HG03378 (cell line): Measurements from ENCODE around the gene GP1BA.

Experiments used
- ATAC-seq: cut with Tn5 transposase; IDR thresholded peaks from one replicate; pipeline ENCODE4 v1.9.1; 2021; ENCODE audit warnings: mild to moderate bottlenecking, moderate library complexity; ENCODE audit not compliant: unreplicated experiment

The GP1BA gene

DNA sequence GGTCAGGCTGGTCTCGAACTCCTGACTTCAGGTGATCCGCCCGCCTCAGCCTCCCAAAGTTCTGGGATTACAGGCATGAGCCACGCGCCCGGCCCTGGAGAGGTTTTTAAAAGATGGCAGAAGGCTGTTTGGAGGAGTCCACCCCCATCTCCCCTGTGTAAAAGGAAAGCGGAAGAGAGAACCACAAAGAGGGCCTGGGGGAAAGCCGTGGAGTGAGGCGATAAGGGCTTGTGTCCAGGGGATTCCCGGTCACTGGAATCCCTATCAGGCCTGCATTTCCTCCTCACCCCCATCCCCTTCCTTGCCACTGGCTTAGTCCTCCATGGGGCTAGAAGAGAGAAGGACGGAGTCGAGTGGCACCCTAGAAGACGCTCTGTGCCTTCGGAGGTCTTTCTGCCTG lies at the start of gene GP1BA:
Gene GP1BA (plus strand): TSS at position 315 of the 400 bp plus-strand sequence. CDS start 328 bp downstream, outside the sequence.
- ATAC-seq, result no peak

- ATAC-seq, result no peak
These were observed 47.6 kb upstream of the GP1BA start for GRCh38 chr17:4884489-4884888.

DNA sequence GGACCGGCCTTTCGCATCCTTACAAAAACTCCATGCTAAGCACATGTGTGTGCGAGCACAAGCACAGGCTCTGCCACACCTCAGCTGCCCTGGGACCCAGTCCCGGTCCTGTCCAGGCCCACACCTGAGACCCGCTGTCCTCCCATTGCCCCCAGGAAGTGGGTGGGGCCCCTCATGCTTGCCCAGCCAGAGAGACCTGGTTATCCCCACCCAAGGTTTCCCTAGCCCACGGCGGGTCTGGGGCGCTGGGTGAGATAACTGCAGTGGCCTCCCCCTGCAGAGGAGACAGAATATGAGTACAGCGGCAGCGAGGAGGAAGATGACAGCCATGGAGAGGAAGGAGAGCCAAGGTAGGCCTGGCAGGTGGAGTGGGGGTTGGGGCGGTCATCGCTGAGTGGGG lies 45.2 kb upstream of the GP1BA start:
- ATAC-seq, result no peak

- no peak for ATAC-seq
These were observed 44.5 kb upstream of the GP1BA start for GRCh38 chr17:4887581-4887980.

- no peak for ATAC-seq
These were observed 40.4 kb upstream of the GP1BA start for GRCh38 chr17:4891411-4892410.

DNA sequence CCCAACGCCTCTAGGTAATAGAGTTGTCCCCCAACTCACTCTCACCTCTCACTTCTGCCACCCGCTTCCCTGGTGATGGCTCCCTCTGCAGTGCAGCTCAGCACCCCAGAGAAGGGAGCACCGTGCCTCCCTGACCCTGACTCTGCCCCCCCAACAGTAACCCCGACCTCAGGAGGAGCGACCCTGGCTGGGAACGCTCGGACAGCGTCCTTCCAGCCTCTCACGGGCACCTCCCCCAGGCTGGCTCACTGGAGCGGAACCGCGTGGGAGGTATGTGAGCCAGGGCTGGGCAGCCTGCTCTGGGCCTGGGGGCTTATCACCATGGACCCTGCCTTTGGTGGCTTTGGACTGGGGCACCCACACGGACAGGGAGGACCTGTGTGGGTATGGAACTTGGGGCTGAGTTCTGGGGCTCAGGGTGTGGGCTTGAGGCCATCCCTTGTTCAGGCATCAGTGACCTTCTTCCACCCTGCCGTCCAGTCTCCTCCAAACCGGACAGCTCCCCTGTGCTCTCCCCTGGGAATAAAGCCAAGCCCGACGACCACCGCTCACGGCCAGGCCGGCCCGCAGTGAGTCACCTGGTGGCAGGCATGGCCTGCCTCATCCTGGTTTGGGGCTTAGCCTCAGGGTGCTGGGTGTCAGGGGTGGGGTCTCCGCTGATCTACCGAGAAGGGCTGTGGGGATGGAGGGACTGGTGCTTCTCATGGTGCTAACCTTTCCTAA lies 39.4 kb upstream of the GP1BA start:
- ATAC-seq, result no peak

DNA sequence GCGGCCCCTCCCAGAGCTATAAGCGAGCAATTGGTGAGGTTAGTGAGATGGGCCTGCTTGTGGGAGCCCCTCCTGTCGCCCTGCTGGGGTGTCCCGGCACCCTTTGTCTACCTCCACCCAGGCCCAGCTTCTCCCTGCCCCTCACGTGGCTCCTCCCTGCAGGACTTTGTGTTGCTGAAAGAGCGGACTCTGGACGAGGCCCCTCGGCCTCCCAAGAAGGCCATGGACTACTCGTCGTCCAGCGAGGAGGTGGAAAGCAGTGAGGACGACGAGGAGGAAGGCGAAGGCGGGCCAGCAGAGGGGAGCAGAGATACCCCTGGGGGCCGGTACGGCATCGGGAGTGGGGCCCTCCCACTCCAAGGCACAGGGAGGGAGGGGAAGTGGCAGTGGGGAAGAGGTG lies 38.8 kb upstream of the GP1BA start:
- no peak for ATAC-seq

DNA sequence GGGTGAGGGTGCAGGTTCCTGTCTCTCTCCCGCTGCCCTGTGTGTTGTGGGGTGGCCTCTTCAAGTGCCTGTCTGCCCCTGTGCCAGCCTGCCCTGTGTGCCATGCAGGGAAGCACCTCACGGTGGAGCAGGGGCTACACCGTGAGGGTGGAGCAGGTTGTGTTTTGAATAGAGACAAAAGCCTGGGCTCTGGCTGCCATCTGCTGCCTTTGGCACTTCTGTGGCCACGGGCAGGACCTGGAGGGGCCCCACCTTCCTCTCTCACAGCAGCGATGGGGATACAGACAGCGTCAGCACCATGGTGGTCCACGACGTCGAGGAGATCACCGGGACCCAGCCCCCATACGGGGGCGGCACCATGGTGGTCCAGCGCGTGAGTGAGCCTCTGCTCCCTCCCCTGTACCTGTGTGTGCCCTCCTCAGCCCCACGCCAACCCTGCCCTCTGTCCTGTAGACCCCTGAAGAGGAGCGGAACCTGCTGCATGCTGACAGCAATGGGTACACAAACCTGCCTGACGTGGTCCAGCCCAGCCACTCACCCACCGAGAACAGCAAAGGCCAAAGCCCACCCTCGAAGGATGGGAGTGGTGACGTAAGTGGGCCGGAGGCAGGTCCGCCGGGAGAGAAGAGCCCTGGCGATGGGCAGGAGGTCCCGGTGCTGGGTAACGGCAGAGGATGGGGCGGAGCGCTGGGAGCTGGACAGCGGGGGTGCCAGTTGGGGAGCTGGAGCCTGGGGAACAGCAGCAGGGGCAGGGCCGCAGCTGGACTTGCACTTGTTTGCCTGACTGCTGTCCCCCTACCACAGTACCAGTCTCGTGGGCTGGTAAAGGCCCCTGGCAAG lies 38.1 kb upstream of the GP1BA start:
- ATAC-seq, result no peak

DNA sequence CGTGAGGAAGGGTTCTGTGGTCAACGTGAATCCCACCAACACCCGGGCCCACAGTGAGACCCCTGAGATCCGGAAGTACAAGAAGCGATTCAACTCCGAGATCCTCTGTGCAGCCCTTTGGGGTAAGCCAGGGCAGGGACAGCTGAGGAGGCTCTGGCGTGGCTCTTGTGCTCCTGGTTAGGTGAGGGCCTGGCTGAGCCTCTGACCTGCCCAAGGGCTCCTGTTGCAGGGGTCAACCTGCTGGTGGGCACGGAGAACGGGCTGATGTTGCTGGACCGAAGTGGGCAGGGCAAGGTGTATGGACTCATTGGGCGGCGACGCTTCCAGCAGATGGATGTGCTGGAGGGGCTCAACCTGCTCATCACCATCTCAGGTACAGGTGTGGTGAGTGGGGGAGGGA lies 37.0 kb upstream of the GP1BA start:
- no peak for ATAC-seq

GRCh38 chr17:4895657-4896331 lies 36.3 kb upstream of the GP1BA start:
- ATAC-seq, result no peak

- no peak for ATAC-seq
These were observed 35.5 kb upstream of the GP1BA start for GRCh38 chr17:4896332-4897197.

GRCh38 chr17:4897198-4897687 lies 34.8 kb upstream of the GP1BA start:
- ATAC-seq, result no peak

DNA sequence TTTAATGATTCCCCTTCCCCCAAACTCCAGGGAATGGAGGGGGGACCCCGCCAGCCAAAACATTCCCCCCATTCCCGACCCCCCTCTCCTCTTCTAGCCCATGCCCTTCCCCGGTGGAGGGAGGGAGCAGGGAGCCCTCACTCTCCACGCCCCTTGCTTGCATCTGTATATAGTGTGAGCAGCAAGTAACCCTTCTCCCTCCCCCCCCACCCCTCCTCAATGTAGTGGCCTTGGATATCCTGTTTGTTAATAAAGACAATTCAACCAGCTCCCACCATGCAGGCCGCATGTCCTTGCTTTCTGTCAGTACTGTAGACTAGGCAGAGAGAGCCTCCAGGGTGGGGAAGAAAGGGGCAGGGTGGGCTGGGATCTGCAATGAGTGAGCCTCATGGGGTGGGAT lies 34.3 kb upstream of the GP1BA start:
- no peak for ATAC-seq

DNA sequence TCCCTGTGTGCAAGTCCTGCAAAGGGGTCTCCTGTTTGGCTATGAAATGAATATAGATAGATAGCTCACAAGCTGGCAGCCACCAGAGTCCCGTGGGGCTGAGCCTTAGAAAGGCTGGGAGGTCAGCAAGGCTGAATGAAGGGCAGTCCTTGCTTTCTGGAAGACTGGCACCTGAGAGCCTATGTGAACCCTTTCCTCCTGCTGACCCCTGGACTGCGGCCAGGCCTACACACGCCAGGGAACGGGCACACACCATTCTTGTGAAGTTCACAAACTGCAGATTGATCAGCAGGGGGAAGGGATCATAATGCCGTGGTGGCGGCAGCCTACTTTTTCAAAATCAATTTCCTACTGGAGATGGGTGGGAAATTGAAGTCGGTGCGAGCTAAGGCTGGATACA lies 33.7 kb upstream of the GP1BA start:
- no peak for ATAC-seq

GRCh38 chr17:4898927-4899326 lies 33.1 kb upstream of the GP1BA start:
- no peak for ATAC-seq

DNA sequence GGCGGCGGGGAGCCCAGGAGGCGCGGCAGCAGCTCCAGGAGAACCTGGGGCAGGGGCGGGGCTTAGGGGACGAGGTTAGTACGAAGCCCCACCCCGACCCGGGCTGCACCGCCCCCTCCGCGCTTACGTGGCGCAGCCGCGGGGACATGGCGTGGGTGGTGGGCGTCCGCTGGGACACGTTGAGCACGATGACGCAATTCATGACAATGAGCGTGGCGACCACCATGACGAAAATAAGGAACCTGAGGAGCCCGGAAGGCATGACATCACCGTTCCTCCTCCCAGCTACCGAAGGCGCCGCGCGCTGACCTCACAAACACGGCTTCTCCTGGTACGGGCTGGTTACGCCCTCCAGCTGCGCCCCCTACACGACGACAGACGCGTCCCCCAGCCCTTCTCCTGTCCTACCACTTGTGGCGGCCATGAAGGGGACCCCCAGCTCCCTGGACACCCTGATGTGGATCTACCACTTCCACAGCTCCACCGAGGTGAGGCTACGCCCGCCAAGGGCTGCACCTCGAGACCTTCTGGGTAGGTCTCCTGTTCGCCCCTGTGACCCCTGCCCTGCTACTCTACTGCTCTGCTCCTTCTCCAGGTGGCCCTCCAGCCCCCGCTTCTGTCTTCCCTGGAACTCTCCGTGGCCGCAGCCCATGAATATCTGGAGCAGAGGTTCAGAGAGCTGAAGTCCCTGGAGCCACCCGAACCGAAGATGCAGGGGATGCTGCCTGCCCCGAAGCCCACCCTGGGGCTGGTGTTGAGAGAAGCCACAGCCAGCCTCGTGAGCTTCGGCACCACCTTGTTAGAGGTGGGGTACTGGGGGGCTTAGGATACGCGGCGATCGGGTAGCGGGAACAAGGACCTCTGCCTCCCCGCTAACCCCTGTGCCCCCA lies 32.5 kb upstream of the GP1BA start, which contains the start of gene C17orf107:
Gene C17orf107 (plus strand): TSS at position 196 of the 890 bp plus-strand sequence. CDS start 227 bp downstream, at position 423.
- ATAC-seq, result peak; percentile 40

DNA sequence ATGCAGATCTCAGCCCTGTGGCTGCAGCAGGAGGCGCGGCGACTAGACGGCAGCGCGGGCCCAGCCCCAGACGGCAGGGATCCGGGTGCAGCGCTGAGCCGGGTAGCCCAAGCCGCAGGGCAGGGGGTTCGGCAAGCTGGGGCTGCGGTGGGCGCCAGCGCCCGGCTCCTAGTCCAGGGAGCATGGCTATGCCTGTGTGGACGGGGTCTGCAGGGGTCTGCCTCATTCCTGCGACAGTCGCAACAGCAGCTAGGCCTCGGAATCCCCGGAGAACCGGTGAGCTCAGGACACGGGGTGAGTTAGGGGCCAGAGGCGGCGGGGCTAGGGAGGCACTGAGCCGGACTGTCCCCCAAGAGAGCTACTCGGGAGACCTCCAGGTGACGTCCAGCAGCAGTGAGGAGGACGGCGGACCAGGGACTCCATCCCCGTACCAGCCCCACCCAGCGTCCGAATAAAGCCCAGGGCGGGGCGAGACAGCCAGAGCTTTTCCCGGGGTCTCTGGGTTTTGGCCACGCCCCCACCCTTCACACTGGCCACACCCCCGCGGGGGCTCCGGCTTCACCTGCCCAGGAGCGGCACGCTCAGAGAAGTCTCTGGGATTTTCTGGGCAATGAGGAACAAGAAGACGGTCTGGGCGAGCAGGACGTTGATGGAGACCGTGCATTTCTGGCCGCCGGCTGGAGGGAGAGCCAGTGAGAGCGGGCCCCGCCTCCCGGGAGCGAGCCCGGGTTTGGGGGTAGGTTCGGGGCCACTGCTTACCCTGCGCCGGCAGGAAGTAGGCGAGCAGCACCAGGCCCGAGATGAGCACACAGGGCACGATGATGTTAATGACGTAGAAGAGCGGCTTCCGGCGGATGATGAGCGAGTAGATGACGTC lies 31.6 kb upstream of the GP1BA start:
- no peak for ATAC-seq
